GM18499 (cell line): Measurements from ENCODE around the gene PSMD11.

Source experiments
- ATAC-seq: cut with Tn5 transposase; IDR thresholded peaks from one replicate; pipeline ENCODE4 v1.9.1; 2021; ENCODE audit warnings: moderate number of reproducible peaks; ENCODE audit not compliant: insufficient read depth, unreplicated experiment

Gene PSMD11

GRCh38 chr17:32463304-32463703 lies 19.0 kb downstream of the PSMD11 start:
- ATAC-seq: no peak

DNA sequence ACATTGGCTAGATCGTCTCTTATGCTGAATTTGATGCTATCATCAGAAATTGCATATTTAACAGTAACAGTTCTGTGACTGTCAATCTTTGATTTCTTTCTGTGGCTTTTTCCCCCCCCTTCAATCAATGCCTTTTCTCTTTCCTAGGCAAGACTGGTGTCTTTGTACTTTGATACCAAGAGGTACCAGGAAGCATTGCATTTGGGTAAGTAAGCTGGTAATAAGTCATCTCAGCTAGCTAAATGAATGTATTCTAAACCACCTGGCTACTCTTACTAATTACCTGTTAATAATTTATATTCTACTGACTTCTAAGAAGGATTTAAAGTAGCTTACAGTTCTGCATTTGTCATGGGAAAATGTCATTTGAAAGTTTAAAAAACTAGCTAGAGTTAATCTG lies 20.1 kb downstream of the PSMD11 start:
- no peak for ATAC-seq

DNA sequence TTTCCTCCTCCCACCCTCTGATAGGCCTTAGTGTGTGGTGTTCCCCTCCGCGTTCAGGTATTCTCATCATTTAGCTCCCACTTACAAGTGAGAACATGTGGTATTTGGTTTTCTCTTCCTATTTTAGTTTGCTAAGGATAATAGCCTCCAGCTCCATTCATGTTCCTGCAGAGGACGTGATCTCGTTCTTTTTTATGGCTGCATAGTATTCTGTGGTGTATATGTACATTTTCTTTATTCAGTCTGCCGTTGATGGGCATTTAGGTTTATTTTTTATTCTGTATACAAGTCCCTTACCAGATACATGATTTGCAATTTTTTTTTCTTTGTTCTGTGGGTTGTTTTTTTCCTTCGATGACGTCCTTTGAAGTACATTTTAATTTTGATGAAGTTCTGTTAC lies 23.6 kb downstream of the PSMD11 start:
- no peak for ATAC-seq

DNA sequence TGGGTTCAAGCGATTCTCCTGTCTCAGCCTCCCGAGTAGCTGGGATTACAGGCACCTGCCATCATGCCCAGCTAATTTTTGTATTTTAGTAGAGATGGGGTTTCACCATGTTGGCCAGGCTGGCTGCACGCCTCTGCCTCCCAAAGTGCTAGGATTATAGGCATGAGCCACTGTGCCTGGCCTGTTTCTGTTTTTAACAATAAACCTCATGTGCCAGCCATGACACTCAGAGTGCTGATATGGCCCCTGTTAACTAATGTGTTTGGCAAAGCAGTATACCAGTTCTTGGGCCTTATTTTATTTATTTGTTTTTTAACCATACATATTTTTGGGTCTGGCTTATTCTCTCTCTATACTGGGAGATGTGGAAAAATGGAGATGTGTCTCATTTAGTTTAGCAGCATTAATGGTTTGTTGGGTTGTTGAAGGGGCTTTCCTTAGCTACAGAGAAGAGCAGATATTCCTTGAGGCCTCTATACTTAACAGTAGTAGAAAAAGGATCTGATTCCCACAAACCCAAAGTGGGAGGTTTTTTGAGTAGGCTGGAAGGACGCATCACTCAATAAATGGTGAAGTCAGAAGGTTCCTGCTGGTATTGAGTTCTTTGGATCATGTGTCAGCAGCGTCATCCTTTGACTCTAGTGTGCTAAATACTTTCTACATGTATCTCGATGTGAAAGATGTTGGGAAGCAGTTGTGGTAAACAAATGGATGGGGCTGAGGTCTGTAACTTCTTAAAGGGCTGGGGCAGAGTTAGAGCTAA lies 26.3 kb downstream of the PSMD11 start:
- ATAC-seq: no peak

- ATAC-seq: no peak
These were observed 27.3 kb downstream of the PSMD11 start for GRCh38 chr17:32471652-32472051.

DNA sequence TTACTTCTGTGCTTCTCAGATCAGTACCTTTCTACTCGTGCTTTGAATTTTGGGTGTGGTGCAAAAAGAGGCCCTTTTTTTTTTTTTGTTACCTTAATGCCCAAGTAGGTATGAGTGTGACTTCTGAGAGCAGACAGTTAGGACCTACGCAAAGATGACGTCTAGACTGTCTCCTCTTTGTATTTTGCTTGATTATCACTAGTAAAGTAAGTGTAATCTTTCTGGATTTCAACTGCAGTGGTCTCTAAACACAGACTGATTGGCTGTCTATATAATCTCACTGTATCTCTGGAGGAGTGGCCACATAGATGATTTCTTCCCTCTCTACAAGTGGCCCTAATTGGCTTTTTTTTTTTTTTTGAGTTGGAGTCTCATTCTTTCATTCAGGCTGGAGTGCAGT lies 30.9 kb downstream of the PSMD11 start:
- ATAC-seq: no peak

DNA sequence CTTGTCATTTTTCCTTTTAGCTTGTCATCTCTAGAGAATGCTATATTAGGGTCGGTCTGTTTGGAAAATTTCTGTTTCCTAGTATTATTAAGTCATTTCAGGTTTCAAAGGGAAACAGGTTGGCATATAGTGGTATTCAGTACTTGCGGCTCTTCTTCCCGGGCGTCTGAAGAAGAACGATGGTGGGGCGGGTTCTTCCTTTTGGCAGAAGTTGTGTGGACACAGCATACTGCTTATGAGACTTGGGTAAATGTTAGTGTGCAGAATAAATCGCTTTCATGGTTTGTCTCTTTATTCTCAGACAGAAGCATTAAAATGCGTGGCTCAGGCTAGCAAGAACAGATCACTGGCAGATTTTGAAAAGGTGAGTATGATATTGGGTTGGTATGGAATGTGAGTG lies 32.9 kb downstream of the PSMD11 start:
- no peak for ATAC-seq

DNA sequence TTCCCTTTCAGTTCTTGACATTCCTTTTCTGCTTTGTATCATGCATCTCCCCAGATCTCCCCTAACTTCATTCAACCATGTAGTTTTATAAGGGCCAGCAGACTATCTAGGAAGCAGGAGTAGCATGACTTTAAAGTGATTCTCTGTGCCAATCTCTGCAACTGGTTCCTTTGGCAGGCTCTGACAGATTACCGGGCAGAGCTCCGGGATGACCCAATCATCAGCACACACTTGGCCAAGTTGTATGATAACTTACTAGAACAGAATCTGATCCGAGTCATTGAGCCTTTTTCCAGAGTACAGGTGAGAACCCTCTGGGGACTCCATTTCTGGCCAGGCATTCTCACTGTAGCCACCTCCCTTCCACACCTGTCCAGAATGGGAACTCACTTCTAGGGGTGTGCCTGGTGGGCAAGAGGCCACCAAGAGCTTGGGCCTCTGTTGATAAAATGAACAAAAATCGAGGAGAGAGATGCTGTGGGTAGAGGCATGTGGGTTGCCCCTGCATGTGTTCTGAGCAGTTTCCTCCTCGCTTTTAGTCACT lies 34.8 kb downstream of the PSMD11 start:
- ATAC-seq: no peak

DNA sequence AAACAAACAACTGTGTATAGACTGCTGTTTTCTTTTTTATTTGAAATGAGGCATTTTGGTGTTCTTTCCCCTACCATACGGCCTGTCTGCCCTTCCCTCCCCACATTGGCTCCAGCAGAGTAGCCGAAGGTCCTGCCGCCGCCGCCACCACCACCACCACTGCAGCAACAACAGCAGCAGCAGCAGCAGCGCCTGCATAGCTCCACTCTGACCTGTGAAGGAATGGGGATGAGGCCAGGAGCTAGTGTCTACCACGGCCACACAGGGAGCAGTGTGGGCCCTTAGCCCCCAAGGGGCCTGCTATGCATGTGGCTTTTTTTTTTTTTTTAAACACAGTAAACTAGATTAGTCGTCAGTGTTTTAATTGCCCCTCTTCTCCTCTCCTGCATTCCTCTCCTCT lies 36.9 kb downstream of the PSMD11 start:
- no peak for ATAC-seq

DNA sequence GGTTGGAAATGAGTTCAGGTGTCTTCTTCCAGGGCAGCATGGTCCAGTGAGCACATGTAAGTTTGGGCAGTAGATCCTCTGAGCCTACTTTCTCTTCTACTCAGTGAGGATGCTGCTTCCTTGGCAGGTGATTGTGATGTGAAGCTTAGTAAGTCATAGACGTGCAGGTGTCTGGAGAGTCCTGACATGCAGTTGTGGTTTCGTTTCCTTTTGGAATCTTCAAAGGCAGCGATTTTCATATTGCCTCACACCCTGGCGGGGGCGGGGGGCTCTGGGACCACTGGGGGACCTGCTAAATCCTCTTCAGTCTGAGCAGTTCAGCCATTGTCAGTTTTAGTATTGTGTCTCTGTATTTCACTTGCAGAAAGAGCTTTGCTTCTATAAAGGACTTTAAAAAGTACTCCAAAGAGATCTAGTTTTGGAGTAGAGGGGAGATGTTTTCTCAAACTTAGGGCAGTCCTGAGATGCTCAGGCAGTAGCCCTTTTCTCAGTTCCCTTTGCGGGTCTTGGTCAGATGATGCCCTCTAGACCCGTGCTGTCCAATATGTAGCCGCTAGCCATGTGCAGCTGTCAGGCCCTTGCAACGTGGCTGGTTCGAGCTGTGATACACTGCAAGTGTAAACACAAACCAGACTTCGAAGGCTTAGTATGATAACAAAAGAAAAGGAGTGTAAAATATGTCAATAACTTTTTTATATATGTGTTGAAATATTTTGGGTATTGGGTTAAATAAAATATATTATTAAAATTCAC lies 38.4 kb downstream of the PSMD11 start:
- no peak for ATAC-seq

DNA sequence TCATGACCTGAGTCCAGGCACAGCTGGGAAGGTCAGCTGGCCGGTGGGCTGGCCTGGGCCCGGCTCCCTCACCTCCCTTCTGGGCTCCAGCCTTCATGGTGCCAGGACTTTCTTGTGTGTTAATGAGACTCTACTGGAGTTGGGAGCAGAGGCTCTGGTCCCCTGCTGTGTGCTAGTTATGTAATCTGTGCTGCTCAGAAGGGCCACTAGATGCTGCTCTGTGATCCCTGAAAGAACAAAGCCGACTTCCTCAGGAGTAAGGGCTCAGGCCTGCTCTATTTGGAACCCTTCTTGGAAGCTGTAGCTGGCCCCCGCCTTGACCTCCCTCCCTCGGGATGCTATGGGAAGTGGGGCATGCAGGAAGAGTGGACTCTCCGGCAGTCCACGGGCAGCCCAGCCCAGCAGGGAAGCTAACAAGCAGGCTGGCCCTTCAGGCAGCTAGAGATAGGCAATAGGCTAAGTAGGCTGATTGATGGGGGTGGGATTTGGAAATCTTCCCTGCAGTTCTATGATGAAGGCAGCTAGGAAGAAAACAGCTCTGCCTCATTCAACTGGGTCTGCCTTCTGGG lies 39.2 kb downstream of the PSMD11 start:
- no peak for ATAC-seq

DNA sequence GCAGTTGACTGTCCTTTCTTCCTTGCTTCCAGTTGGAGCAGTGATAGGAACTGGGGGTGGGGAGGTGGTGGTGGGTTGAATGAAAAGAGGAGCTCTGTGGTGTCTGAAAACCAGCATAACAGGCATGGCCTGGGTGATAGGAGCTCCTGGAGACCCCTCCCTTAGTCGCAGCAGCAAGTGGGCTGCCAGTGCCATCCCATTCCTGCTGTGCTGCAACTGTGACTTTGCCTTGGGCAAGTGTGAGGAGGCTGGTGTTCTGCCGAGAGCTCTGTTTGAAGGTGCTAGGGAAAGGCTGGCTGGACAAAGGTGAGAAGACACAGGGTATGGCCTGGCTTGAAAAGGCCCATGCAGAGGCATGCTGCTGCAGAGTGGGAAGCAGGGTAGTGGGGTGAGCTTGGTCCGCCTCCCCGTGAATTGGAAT lies 39.7 kb downstream of the PSMD11 start:
- ATAC-seq: no peak

DNA sequence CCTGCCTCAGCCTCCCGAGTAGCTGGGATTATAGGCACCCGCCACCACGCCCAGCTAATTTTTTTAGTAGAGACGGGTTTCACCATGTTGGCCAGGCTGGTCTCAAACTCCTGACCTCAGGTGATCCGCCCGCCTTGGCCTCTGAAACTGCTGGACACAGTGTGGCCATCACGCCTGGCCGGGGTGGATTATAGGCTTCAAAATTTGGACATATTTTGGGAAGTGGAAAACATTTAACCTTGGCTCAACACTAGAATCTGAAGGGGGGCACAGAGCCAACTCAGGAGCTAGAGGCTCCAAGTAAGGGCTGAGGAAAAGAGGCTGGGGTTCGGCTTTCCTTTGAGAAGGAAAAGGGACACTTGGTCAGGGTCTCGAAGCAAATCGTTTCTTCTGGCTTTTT lies 40.3 kb downstream of the PSMD11 start:
- ATAC-seq: no peak

- ATAC-seq: no peak
These were observed 41.2 kb downstream of the PSMD11 start for GRCh38 chr17:32485261-32486110.

DNA sequence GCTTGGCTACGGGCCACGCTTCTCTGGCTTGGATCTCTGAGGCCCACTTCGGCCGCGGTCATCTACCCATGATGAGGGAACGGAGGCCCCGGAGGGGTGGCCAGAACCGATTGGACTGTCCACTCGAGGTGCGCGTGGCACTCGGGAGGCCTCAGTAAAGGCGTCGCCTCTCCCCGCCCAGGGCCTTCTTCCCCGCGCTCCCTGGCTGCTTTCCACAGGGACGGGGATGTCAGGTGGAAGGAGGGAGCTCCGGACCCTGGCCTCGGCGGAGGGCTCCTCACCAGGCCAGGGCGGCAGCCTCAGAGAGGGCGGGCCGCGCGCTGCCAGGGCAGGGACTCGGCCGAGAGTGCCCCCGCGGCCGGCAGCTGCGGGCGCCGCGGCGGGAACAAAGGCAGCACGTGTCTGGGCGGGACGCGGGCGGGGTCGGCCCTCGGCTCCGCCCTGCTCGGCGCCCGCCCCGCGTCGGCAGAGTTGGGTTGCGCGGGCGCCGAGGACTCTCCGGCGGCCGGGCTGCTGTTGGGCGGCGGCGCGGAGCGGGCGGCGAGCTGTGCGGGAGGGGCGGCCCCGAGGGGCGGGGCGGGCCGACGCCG lies 41.9 kb downstream of the PSMD11 start:
- ATAC-seq: no peak

- ATAC-seq: no peak
These were observed 42.6 kb downstream of the PSMD11 start, which contains the start of gene CDK5R1 for GRCh38 chr17:32486701-32487472. Gene CDK5R1 (plus strand): TSS chr17:32486993. CDS start chr17:32487621, 628 bp downstream.

DNA sequence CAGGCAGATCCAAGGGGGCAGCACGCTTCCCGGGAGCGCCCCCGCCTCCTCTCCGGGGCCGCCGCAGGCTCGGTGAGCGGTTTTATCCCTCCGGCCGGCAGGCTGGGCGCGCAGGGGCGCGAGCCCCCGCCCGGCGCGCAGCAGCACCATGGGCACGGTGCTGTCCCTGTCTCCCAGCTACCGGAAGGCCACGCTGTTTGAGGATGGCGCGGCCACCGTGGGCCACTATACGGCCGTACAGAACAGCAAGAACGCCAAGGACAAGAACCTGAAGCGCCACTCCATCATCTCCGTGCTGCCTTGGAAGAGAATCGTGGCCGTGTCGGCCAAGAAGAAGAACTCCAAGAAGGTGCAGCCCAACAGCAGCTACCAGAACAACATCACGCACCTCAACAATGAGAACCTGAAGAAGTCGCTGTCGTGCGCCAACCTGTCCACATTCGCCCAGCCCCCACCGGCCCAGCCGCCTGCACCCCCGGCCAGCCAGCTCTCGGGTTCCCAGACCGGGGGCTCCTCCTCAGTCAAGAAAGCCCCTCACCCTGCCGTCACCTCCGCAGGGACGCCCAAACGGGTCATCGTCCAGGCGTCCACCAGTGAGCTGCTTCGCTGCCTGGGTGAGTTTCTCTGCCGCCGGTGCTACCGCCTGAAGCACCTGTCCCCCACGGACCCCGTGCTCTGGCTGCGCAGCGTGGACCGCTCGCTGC lies 43.3 kb downstream of the PSMD11 start:
- ATAC-seq: no peak

GRCh38 chr17:32488177-32488542 lies 43.9 kb downstream of the PSMD11 start:
- no peak for ATAC-seq
